Stimulated activated CD8-positive, alpha-beta memory T cell treated with anti-CD3 and anti-CD28 coated beads, Interleukin-4, amount 100 ng/mL, for 4 hours (primary cell): ENCODE results near the gene CASZ1.

Experiments used
- DNase-seq, 2 donors: peaks; one replicate each; pipeline ENCODE4 v3.0.0-alpha.2; 2020; ENCODE audit warnings: low read depth in 2 of 2, low spot score in 1 of 2

Gene CASZ1

DNA sequence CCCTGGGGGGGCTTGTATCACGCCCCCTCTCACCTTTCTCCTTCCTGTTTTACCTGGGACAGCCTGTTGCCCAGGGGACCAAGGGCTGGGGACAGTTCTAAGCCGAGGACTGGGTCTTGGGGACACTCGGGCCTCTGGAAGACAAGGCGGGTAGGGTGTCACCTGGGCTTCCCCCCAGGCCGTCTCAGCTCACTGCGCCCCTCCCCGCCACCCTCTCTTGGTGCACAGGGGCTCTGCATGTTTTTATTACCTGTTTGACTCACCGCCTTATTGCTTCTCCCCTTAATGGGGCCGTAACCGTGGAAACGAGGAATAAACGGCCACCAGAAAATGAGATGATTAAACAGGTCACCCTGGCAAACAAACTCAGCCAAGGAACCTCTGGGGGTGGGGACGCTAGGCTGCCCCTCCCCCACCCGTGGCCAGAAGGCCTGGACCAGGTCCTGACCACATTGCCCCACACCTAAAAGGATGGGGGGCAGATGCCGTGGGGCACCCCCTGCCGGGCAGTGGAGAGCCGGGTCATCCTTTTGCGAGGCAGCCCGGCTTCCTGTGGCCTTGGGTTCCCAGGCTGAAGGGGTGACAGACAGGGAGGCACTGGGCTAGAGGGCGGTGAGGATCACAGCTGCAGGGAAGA lies 109.9 kb downstream of the CASZ1 start:
- no peak for DNase-seq

DNA sequence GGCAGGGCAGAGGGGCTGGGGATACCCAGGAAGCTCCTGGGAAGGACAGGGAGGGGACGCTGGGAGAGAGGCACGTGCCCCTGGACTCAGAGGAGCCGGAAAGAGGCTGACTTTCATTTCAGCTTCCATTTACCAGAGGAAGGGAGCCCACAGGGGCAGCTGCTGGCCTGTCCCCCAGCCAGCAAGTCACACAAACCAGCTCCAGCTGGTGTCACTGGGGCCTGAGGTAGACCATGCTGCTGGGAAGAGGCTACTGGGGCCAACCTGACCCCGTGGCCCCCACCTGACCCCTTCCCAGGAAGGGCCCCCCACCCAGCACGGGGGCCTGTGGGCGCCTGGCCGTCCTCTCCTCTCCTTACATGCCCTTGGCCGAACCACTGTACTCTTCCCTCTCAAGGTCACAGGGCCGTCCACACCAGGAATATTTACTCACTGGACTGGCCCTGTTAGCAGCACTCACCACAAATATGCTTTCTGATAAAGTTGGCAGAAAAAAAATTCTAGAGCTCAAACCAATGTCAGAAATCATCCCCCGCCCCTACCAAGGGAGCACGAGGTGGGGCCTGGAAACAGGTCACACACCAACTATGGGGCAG lies 110.5 kb downstream of the CASZ1 start:
- no peak for DNase-seq

DNA sequence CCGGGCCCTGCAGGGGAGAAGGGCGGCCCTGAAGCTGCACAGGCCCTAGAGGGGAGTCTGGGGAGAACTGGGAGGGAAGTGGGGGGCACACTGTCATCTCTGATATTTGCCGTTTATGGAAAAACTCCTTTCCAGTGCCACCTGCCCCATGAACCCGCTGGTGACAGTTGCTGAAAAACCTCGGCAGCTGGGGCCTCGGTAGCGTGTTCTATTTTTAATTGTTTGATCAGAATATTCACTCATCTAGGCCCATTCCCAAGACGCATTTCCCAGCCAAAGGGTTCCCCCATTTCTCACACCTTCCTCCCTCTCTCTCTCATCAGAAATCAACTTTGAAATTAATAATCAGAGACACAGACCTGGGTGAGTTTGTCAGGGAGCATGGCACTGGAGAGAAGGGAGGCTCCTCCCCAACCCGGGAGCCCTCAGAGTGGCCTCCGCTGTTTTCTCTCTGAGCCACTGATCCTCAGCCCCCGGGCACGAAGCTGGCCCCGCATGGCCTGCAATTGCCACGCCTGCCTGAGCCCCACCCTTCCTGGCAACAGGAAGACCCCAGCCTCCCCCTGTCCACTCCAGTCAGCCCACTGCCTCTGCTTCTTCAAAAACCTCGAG lies 111.1 kb downstream of the CASZ1 start:
- no peak for DNase-seq

DNA sequence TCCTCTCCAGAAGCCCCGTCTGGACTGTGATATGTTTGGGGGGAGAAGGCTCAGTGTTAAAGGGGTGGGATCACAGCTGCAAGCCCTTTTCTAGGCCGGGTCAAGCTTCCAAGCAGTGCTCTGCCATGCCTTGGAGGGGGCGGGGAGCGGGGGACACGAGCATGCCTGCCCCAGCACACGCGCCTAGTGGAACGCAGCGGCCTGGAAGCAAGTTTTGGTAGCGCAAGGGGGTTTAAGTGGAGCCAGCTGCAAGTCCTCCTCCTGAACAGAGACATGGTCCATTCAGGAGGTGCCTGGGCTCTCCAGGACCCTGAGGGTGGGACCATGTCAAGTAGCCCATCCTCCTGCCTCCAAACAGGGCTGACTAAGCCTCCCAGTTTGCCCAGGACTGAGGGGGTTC lies 112.2 kb downstream of the CASZ1 start:
- no peak for DNase-seq

DNA sequence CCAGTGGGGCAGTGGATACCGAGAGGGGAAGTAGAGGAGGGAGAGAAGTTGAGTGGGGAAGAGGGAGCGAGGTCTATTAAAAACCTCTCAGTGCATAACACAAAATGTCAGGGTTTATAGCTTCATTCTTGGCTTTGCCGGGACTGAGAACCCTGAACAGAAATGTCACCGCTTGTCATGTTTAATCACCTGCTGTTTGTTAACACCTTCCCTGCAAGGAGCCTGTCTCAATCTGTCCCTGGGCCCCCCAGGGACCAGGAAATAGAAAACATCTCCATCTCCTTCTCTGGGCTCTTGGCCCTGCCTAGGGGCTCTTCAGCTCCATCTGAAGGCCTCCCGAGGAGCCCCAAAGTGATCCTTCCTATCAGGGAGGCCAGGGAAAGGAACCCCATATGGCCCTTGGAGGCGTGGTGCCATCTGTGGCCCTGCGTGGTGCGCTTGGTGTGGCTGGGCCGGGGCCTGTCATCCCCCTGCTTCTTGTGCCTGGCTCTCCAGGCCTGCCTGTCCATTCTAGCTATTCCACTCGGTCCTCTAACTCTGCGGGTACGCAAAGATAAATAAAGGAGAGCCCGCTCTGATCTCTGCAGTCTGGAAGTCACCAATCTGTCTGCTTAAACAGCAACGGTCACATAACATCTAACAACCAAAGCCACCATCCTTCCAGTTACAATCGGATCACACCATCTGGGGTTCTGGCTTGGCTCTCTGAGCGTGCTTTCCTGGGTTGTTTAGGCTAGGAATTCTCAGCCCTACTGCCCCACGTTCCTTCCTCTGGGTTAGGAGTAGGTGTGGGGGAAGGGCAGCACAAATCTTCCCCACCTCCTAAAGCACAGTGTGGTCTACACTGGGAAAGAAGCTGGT lies 113.8 kb downstream of the CASZ1 start:
- no peak for DNase-seq

DNA sequence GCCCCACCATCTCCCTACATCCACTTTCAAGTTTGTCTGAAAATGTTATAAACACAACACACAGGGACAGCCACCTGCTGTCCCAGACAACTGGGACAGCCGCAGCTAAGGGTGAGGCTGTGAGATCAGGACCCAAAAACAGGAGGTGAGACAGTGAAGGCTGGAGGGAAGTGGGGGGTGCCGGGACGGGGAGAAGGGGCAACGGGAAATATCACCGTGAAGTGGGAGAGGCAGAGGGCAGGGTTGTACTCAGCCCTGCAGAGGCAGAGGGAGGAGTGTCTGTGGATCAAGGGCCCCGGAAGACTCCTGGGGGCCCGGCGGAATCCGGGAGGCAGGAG lies 114.4 kb downstream of the CASZ1 start:
- DNase-seq = no peak

DNA sequence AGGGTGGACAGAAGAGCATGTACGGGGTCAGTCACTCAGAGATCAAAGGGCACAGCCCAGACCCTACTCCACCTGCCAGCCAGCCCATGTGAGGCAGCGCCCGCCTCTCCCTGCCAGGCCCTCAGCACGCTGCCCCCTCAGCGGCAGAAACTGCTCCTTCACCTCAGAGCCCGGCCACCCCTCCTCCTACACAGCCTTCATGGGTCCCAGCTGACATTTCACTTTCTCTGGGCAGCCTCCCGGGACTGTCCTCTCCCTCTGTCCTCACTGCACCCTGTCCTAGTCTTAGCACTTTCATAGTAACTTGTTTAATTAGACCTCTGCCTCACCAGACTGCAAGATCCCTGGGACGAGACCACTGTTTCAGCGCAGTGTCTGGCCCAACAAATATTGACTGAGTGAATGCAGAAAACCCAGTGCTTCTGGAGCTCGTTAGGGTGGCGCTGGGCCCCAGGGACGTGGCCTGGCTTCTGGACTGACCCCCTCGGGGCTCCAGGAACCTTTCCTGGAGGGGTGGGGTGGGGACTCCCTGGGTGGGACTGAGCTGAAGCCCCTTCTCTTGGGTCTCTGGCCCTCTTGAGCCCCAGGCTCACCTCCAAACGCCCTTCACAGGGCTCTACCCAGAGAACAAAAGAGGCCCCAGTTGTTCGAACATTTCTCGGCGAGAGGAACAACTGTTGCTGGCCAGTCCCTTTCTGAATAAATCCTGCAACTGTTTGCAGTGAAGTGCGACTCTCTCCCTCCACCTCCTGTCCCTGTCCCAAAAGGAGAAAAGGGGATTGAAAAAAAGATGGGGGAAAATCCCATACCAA lies 114.9 kb downstream of the CASZ1 start:
- no peak for DNase-seq

DNA sequence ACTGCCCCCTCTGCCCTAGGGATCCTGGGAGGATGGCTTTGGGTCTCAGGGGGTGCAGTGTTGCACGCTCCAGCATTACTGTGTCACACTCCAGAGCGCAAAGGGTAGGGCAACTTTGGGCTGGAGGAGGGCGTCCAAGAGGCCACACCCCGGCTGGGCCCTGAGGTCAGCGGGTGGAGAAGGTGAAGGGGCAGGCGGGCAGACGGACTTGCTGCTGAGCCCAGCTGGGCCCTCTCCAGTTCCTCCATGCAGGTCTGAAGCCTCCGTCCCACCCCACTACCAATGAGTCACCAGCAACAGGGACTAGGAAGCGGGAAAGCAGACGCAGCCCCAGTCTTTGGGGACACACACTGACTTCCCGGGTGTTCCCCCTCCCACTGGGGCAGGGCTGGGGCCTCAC lies 116.0 kb downstream of the CASZ1 start:
- no peak for DNase-seq

DNA sequence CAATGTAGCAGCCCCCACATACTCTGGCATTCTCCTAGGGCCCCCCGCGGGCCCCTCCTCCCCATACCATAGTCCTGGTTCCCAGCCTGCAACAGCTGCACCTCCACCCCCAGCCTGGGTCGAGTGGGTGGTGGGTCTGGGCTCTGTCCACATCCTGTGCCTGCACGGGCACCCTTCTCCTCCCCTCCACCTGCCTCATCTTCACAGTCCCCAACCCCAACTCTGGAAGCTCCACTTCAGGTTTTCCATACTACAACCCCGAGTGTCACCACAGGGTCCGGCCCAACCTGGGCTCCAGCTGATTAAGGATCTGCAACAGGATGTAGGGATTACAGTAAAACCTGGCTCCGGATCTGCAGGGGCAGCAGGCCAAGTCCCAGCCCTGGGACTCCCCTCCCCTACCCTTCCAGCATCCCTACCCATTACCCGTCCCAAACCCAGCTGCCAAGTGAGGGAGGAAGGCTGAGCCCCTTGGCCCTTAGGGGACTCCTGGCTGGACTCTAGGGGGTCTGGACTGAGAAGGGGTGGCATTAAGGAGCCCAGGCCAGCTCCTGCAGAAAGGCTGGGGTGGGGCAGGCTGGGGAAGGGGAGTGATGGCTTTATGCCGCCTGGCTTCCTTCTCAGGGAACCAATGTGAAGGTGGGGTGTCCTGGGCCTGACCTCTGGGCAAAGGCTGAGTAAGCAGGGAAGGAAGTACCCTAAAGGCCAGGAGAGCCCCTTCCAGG lies 116.8 kb downstream of the CASZ1 start:
- no peak for DNase-seq

DNA sequence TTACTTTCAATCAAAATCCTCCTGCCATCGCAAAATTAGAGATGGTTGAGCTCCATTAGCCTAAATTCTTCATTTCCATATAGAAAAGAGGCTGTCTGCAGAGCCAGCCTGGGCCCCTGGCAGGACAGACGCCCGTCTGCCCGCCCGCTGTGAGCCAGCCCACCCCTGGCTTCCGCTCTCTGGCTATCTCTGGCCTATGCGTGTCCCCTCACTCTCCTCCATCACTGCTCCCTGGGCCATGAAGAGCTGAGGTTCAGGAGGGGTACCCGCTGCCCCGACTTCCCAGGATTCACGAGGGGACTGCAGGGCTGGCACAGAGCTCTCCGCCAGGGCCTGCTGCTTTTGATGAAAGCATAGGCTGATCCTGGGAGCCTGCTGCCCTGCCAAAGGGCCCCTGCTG lies 117.6 kb downstream of the CASZ1 start:
- DNase-seq = no peak

DNA sequence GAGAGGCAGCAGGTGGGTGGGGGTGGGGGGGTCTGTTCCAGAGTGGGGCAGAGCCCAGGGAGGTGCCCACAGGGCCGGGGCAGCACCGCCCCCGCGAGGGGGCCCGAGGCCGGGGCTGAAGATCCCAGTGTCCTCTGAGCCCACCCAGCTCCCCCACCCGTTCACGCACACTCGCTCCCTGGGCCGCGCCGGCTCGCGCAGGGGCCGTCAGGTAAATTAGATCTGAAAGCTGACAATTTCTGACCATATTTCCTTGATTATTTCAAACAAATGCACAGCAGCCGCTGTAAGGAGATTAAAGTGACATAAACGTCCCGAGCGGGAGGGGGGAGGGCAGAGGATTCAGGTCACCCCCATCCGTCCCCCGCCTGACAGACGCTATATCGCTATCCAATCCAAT lies 118.0 kb downstream of the CASZ1 start:
- no peak for DNase-seq

DNA sequence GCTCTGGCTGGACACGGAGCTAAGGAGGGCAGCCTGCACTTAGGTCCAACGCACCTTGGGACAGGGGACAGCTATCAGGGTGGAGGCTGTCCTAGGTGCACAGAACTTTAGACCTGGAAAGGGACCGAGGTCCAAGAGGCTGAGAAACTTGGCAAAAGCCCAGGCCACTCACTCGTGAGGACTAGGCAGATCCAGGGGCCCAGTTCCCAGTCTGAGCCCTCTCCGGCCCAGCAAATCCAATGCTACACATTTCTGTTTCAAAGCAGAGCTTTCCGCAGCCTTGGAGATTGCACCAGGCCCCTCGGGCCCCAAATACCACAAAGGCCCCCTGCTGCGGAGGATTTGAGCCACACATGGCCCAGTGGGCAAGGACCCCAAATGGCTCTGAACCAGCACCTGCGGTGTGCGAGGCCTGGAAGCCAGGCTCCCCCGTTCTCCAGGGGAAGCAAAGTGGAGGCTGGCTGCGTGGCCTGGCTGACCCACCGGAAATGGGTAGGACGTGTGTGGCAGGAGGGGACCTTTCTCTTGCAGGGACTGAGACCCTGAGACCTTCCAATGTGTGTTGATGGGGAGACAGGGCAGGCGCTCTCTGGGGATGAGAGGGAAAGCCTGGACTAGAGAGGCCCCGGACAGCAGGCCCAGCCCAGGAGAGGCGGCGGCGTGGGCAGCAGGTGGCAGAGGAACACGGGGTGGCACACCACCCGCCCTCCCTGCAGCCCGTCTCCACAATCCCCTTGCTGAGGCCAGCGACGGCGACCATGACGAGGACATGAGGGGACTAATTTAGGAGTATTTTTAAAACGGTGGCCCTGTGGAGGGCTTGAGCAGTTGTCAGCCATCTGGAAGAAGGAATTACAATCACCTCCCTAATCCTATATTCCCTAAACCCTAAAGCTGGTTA lies 118.7 kb downstream of the CASZ1 start:
- DNase-seq = no peak

DNA sequence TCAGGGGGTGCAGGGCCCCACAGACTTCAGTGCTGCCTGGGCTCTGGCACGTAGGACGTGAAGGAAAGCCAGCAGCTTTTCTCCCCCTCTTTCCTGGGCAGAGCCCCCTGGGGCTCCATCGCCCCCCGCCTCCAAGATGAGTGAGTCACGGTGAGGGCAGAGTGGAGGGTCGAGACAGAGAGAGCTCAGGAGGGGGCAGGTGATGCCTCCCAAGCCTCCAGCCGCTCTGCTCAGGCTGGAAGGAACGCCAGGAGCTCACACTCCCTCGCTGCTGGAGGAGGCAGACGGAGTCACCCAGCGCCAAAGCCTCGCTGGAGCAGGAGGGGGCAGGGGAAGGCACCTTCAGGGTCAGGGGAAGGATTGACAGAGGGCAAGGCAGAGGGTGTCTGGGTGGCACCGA lies 119.5 kb downstream of the CASZ1 start:
- DNase-seq = no peak

DNA sequence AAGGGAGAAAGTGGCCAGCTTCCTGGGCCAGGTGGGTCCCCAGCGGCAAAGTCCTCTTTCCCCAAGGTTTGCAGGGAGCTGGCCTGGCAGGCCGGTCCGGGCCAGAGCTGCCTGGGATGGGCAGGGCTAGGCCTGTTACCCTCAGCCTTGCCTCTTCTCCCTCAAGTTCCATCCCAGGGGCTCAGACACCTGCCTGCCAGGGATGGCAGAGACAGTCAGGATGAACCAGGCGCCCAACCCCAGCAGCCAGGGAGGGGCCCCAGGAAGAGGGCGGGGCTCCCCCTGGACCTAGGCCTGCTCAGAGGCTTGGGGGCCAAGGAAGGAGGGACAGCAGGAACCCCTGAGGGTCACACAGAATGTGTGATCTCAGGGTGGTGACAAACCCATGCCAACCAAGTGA lies 120.6 kb downstream of the CASZ1 start:
- no peak for DNase-seq

DNA sequence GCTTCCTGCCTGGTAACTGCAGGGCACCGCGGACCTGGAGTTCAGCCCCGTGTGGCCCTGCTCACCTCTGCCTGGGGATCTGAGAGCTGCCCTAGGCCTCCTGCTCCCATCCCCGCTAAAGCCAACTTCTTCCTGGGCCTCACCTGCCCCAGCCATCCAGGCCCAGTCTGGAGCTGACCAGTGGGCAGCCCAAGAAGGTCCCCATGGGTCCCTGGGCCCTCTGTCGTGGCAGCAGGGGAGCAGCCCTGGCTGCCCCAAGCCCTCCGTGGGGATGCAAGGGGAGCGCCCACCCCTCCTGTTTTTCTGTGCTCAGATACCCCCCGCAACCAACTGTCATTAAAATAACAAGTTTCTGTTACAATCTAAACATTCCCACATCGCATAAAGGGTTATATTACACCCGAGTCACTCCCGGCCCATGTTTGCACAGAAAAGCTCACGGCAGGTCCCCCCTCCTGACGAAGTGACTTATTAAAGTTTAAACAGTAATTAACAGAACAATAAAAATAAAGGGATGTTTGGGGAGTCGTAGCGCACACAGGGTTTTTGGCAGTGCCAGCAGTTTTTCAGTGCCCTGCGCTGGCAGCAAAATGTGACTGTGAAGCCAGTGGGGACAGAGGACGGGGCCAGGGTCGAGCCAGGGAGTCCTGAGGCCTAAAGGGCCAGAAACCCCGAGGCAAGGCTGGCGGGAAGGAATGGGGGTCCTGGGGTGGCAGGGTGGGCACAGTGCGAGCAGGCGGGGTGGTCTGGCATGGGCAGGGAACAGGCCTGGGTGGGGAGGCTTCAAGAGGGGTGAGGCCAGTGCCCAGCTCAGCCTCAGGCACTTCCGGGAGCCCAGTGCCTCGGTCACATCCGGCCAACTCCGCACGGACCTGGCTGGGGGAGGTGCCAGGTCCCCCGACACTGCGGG lies 121.5 kb downstream of the CASZ1 start:
- no peak for DNase-seq

DNA sequence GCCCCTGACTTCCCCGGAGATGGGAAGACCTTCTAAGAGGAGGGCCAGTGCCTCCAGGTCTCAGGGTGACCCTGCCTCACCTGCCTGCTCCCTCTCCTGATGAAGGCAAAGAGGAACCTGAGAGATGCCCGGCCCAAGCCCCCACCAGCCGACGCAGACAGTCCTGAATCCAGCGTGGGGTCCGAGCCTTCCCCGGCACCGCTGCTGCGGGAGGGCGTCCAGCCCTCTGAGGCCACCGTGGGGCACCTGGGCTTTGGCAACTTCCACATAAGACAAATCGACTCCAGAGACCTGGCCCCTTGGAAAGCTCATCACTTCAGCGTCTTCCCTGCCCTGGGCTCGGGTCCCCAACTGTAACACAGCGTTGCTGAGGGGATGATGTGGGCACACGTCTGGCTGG lies 122.2 kb downstream of the CASZ1 start:
- DNase-seq = no peak

DNA sequence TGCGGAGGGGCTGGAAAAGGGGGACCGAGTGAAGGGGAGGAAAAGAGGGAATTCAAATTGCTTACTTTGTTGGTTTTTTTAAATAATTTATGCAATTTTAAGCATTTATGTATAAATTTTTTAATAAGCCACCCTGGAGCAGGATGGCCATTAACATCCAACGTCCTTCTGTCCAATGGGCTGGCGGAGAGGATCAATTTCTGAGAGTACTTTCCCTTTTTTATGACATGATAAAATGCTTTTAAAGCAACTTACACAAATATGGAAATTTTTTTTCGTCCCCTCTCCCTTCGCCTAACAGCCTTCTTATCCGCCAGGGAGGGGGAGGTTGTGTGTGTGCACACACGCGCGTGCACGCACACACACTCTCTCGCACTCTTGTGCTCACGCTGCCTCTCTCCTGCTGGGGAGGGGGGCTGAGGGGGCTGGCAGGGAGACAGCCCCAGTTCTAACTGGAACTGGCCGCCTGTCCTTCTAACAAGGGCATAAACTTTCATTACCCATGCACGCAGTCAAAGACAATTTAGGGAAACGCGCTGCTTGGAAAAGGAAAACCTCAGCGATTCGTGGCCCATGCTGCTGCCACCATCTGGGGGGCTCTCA lies 123.2 kb downstream of the CASZ1 start:
- no peak for DNase-seq

DNA sequence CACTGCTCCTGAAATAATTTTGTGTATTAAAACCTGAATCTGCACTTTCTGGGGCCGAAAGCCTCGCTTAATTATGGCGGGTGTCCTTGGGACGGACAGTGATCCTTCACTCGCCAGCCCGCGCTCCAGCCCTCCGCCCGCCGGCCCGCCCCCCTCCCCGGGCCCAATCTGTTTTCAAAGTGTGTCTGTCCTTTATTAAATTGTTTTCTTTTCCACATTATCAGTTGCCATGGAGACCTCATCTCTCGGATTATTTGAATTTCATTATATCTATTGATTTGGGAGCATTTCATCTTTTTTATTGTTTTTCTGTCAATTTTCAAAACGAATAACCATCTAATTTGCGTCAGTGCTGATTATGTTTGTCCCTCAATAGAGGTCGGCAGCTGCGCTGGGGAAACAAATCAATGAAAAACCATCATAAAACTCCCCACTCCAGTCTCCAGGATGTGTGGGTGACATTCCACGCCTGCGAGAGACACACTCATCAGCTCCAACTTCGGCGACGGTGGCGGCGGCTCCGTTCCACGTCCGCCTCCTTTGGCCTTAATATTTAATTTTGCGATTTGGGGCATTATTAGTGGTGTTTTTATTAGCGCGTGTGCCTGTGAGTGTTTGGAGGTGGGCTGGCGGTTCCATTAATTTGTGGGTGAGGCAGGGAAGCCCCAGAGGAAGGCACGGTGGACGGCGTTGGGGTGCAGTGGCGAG lies 123.9 kb downstream of the CASZ1 start:
- DNase-seq = no peak
